Gastrocnemius medialis (tissue), 4 donors: Measurements from ENCODE around the gene GDPD5.

Experiments
- CTCF ChIP-seq, 5 experiments: fragments of 450-650 bp in 3 of 5; fragments of 200-600 bp in 2 of 5; sonication (generic) in 2 of 5; IDR thresholded peaks in 4 of 5; conservative IDR thresholded peaks in 1 of 5; 1 replicate in 4 of 5; 2 replicates in 1 of 5; pipeline ENCODE4 v1.5.1; 2016 to 2019; ENCODE audit warnings: antibody characterized with exemption in 5 of 5, mild to moderate bottlenecking in 3 of 5, moderate library complexity in 3 of 5
- POLR2A ChIP-seq, 2 donors: fragments of 450-650 bp; IDR thresholded peaks; one replicate each; pipeline ENCODE4 v1.6.1; 2017; ENCODE audit warnings: antibody characterized with exemption in 2 of 2, mild to moderate bottlenecking in 2 of 2, moderate library complexity in 2 of 2

- TF ChIP-seq CTCF (IDR thresholded peaks at IDR 0.05 in 4 of 5, conservative IDR thresholded peaks at IDR 0.05 in 1 of 5) = no peak
- no peak for TF ChIP-seq POLR2A (IDR thresholded peaks at IDR 0.05)
Observed at GRCh38 chr11:75434051-75434450, 91.7 kb downstream of the GDPD5 start.
